ENCODE measurements around the gene C1QTNF1.

The C1QTNF1 gene

GRCh38 chr17:79023886-79024771, at the start of gene C1QTNF1:
Gene C1QTNF1, plus strand, starts transcription at chr17:79024169. Its CDS starts 19,800 bp downstream, at chr17:79043969.
- DNase-seq (ENCODE audit: insufficient read length, low spot score): no peak
- FAIRE-seq: no peak

- peak; percentile 66 for FAIRE-seq
Observed at GRCh38 chr17:78974635-78975591, 49.1 kb upstream of the C1QTNF1 start.

GRCh38 chr17:78976907-78977680, 46.9 kb upstream of the C1QTNF1 start:
- FAIRE-seq: no peak
- no peak for DNase-seq (ENCODE audit: insufficient read length, low spot score)

More at GRCh38 chr17:78974635-78975591, 49.1 kb upstream of the C1QTNF1 start:
- DNase-seq (ENCODE audit: insufficient read length, low spot score): no peak

- no peak for DNase-seq (ENCODE audit: insufficient read length, low spot score)
- FAIRE-seq: no peak
Observed at GRCh38 chr17:78977681-78977943, 46.4 kb upstream of the C1QTNF1 start.

- FAIRE-seq (no peak), DNase-seq (ENCODE audit: insufficient read length, low spot score) (no peak)
Observed at GRCh38 chr17:78977997-78978973, 45.7 kb upstream of the C1QTNF1 start.

GRCh38 chr17:78979780-78980623, 44.0 kb upstream of the C1QTNF1 start, which contains the start of gene LGALS3BP:
Gene LGALS3BP, minus strand, starts transcription at chr17:78979923. Its CDS starts 2,732 bp downstream, at chr17:78977191.
- FAIRE-seq: peak; percentile 59

GRCh38 chr17:78980624-78980972, 43.4 kb upstream of the C1QTNF1 start:
- FAIRE-seq (no peak), DNase-seq (ENCODE audit: insufficient read length, low spot score) (no peak)

More at GRCh38 chr17:78979780-78980623, 44.0 kb upstream of the C1QTNF1 start, which contains the start of gene LGALS3BP:
- peak; percentile 97 for DNase-seq (ENCODE audit: insufficient read length, low spot score)

GRCh38 chr17:78981010-78981888, 42.7 kb upstream of the C1QTNF1 start:
- DNase-seq (ENCODE audit: insufficient read length, low spot score): no peak
- FAIRE-seq: no peak

- DNase-seq (ENCODE audit: insufficient read length, low spot score) (no peak), FAIRE-seq (no peak)
Observed at GRCh38 chr17:78985395-78985794, 38.6 kb upstream of the C1QTNF1 start.

- DNase-seq (ENCODE audit: insufficient read length, low spot score): no peak
- FAIRE-seq: no peak
Observed at GRCh38 chr17:78986048-78986648, 37.8 kb upstream of the C1QTNF1 start.

- DNase-seq (ENCODE audit: insufficient read length, low spot score) (no peak), FAIRE-seq (no peak)
Observed at GRCh38 chr17:78986649-78987328, 37.2 kb upstream of the C1QTNF1 start.

- DNase-seq (ENCODE audit: insufficient read length, low spot score) (no peak), FAIRE-seq (no peak)
Observed at GRCh38 chr17:78988152-78988551, 35.8 kb upstream of the C1QTNF1 start.

GRCh38 chr17:78990349-78991016, 33.5 kb upstream of the C1QTNF1 start:
- FAIRE-seq (no peak), DNase-seq (ENCODE audit: insufficient read length, low spot score) (no peak)

GRCh38 chr17:78991017-78991738, 32.8 kb upstream of the C1QTNF1 start:
- DNase-seq (ENCODE audit: insufficient read length, low spot score) (no peak), FAIRE-seq (no peak)

GRCh38 chr17:78991906-78992532, 31.9 kb upstream of the C1QTNF1 start:
- FAIRE-seq: no peak
- DNase-seq (ENCODE audit: insufficient read length, low spot score): no peak

All from HTR-8/SVneo (cell line).